ENCODE data around the gene TBRG1.

- TF ChIP-seq CTCF (conservative IDR thresholded peaks at IDR 0.05; ENCODE audit: low read depth, low read length) (no peak), EZH2 (IDR thresholded peaks at IDR 0.05; ENCODE audit: low read length, unreplicated experiment) (no peak), EZH2phosphoT487 (IDR thresholded peaks at IDR 0.05; ENCODE audit: borderline replicate concordance, low read length) (no peak)
Measured at GRCh38 chr11:124663861-124664260, 41.2 kb downstream of the TBRG1 start.
